Measurements from ENCODE around the gene MAGI2. TPM values are rescaled to one million over a fixed set of nuclear protein-coding genes. Genes with fewer than 3 reads are reported as not detected.

MAGI2 gene
- total and polyA plus RNA-seq, 2 donors (not counting 3 experiments of a cell fraction or from before 2014, with no cell fraction given) = 0.28 to 6.0 TPM

GRCh38 chr7:79236352-79237028 is 217.0 kb downstream of the MAGI2 start:
- dilution Hi-C loops (cut with MboI; ENCODE audit: extremely low pct_ligation_motif_present, low sequenced_read_pairs) (no loop called here), intact Hi-C loops (cut with micrococcal nuclease) (no loop called here)
- H3K79me2 ChIP-seq (ENCODE audit: control insufficient read depth, insufficient read depth, low read length) = no peaks in the 10 kb centered on the region
- no peaks in the 10 kb centered on the region for H3K9me3 ChIP-seq (replicated peaks; ENCODE audit: control insufficient read depth, insufficient read depth, low read length)
- no peak overlapping the region for H3K9ac ChIP-seq (replicated peaks; ENCODE audit: extremely low read depth, insufficient read depth, low read length)
- DNase-seq (ENCODE audit: low read depth, low spot score) (no peak), FAIRE-seq (no peak)
- no TSS peak for BruUV-seq (replicated peaks)
- H3K9me1 ChIP-seq (replicated peaks; ENCODE audit: control insufficient read depth, extremely low read depth, insufficient read depth, low read length) = no peaks in the 10 kb centered on the region
- no peak overlapping the region for H3K4me3 ChIP-seq (replicated peaks in 1 of 3; ENCODE audit: insufficient read depth in 1 of 3, low read depth in 1 of 3, low read length in 3 of 3)
- no peaks in the 10 kb centered on the region for H3K4me1 ChIP-seq (ENCODE audit: control insufficient read depth, extremely low read depth, insufficient read depth, low read length)
- no peak overlapping the region for H2AFZ ChIP-seq (ENCODE audit: low read depth, low read length)
- no peaks in the 10 kb centered on the region for H3K27me3 ChIP-seq (ENCODE audit: control insufficient read depth in 2 of 2, insufficient read depth in 2 of 2, low read length in 2 of 2)
- ChIA-PET CTCF (no interaction called here), POLR2A (no interaction called here)
- no peak overlapping the region for H3K4me2 ChIP-seq (ENCODE audit: insufficient read depth, low read length)
- H3K36me3 ChIP-seq (ENCODE audit: control insufficient read depth in 2 of 2, extremely low read depth in 1 of 2, insufficient read depth in 2 of 2, low read length in 2 of 2) = no peaks in the 10 kb centered on the region
- H4K20me1 ChIP-seq (replicated peaks; ENCODE audit: control insufficient read depth, extremely low read depth, insufficient read depth, low read length) = no peaks in the 10 kb centered on the region
- TF ChIP-seq MYC (IDR thresholded peaks at IDR 0.05; ENCODE audit: low read depth, low read length) (no peak), EZH2 (IDR thresholded peaks at IDR 0.05; ENCODE audit: borderline replicate concordance, low read depth, low read length, severe bottlenecking) (no peak), POLR2A (IDR thresholded peaks at IDR 0.05; ENCODE audit: low read depth, low read length) (no peak), FOS (IDR thresholded peaks at IDR 0.05; ENCODE audit: borderline replicate concordance, insufficient read depth, low read length) (no peak), GATA2 (IDR thresholded peaks at IDR 0.05; ENCODE audit: insufficient read depth, insufficient read length, low read depth, low read length) (no peak), JUN (IDR thresholded peaks at IDR 0.05; ENCODE audit: borderline replicate concordance, insufficient read depth, insufficient read length, low read depth) (no peak), POLR2AphosphoS5 (IDR thresholded peaks at IDR 0.05; ENCODE audit: insufficient read depth, low read depth, low read length) (no peak)
- TF ChIP-seq, protein P1, sequence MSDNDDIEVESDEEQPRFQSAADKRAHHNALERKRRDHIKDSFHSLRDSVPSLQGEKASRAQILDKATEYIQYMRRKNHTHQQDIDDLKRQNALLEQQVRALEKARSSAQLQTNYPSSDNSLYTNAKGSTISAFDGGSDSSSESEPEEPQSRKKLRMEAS (IDR thresholded peaks at IDR 0.05; ENCODE audit: insufficient read depth, insufficient read length) = no peak
- TF ChIP-seq, protein P2, sequence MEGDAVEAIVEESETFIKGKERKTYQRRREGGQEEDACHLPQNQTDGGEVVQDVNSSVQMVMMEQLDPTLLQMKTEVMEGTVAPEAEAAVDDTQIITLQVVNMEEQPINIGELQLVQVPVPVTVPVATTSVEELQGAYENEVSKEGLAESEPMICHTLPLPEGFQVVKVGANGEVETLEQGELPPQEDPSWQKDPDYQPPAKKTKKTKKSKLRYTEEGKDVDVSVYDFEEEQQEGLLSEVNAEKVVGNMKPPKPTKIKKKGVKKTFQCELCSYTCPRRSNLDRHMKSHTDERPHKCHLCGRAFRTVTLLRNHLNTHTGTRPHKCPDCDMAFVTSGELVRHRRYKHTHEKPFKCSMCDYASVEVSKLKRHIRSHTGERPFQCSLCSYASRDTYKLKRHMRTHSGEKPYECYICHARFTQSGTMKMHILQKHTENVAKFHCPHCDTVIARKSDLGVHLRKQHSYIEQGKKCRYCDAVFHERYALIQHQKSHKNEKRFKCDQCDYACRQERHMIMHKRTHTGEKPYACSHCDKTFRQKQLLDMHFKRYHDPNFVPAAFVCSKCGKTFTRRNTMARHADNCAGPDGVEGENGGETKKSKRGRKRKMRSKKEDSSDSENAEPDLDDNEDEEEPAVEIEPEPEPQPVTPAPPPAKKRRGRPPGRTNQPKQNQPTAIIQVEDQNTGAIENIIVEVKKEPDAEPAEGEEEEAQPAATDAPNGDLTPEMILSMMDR (IDR thresholded peaks at IDR 0.05; ENCODE audit: extremely low read depth in 1 of 2, insufficient read depth in 1 of 2, low read depth in 1 of 2, low read length in 2 of 2) = no peak
- H3K27ac ChIP-seq (ENCODE audit: insufficient read depth, low read depth, low read length) = no peak overlapping the region
